HG02759 (cell line): Measurements from ENCODE around the gene NRXN2.

Source experiments
- ATAC-seq: cut with Tn5 transposase; IDR thresholded peaks from one replicate; pipeline ENCODE4 v1.9.1; 2021; ENCODE audit warnings: mild to moderate bottlenecking, moderate library complexity; ENCODE audit not compliant: unreplicated experiment

The NRXN2 gene

GRCh38 chr11:64654439-64654838 is 68.6 kb downstream of the NRXN2 start:
- no peak for ATAC-seq

- no peak for ATAC-seq
Observed at GRCh38 chr11:64653388-64653973, 69.5 kb downstream of the NRXN2 start.

- no peak for ATAC-seq
Observed at GRCh38 chr11:64652586-64653387, 70.2 kb downstream of the NRXN2 start.

- no peak for ATAC-seq
Observed at GRCh38 chr11:64650923-64651523, 72.0 kb downstream of the NRXN2 start.

- no peak for ATAC-seq
Observed at GRCh38 chr11:64649291-64649697, 73.7 kb downstream of the NRXN2 start.

- no peak for ATAC-seq
Observed at GRCh38 chr11:64648551-64648950, 74.4 kb downstream of the NRXN2 start.

- no peak for ATAC-seq
Observed at GRCh38 chr11:64647019-64647779, 75.8 kb downstream of the NRXN2 start.

GRCh38 chr11:64644647-64645275 is 78.2 kb downstream of the NRXN2 start:
- no peak for ATAC-seq

GRCh38 chr11:64643920-64644646 is 78.9 kb downstream of the NRXN2 start:
- no peak for ATAC-seq

- ATAC-seq: no peak
Observed at GRCh38 chr11:64643256-64643881, 79.6 kb downstream of the NRXN2 start.

GRCh38 chr11:64642871-64643255 is 80.1 kb downstream of the NRXN2 start:
- ATAC-seq: no peak

GRCh38 chr11:64642418-64642735 is 80.6 kb downstream of the NRXN2 start:
- ATAC-seq: no peak

- no peak for ATAC-seq
Observed at GRCh38 chr11:64641596-64642417, 81.2 kb downstream of the NRXN2 start.

GRCh38 chr11:64639885-64640284 is 83.1 kb downstream of the NRXN2 start:
- no peak for ATAC-seq

GRCh38 chr11:64638829-64639228 is 84.2 kb downstream of the NRXN2 start:
- no peak for ATAC-seq

- ATAC-seq: no peak
Observed at GRCh38 chr11:64638018-64638665, 84.9 kb downstream of the NRXN2 start.

- no peak for ATAC-seq
Observed at GRCh38 chr11:64637334-64638017, 85.5 kb downstream of the NRXN2 start.

GRCh38 chr11:64633555-64634159 is 89.3 kb downstream of the NRXN2 start:
- no peak for ATAC-seq
